SK-N-SH (cell line): ENCODE measurements around the gene MYL12A. TPM values are rescaled to one million over a fixed set of nuclear protein-coding genes. Genes with fewer than 3 reads are reported as not detected.
"Not testable (repeated sequence)": the region's sequence is repeated elsewhere in the genome, so short reads cannot be mapped to it uniquely, and the experiment has no call there.

Experiments
- CTCF ChIA-PET: fragments of 300-600, 350-600 bp; formaldehyde crosslinking; extraction: SDS; loops from one replicate; lab custom pipeline; 2021; lab: Yijun Ruan, JAX
- POLR2A ChIA-PET: fragments of 350-600 bp; sonication (Branson Sonifier 250); formaldehyde crosslinking; extraction: SDS; loops from one replicate; lab custom pipeline; 2020; ENCODE audit warnings: antibody characterized with exemption, inconsistent platforms; lab: Yijun Ruan, JAX
- DNase-seq: peaks from one replicate; pipeline ENCODE4 v3.0.0; 2012
- H2AFZ ChIP-seq: fragments of 200-600 bp; sonication (generic); 2 replicates; pipeline ENCODE4 v1.8.1; 2016; ENCODE audit warnings: antibody characterized with exemption, mild to moderate bottlenecking, low read depth
- H3F3A ChIP-seq: fragments of 200-600 bp; sonication (generic); replicated peaks from 2 replicates; pipeline ENCODE3; 2016; ENCODE audit warnings: antibody characterized with exemption, mild to moderate bottlenecking; ENCODE audit not compliant: insufficient read depth
- H3K27ac ChIP-seq, 2 experiments: fragments of 200-500 bp in 1 of 2; fragments of 200-600 bp in 1 of 2; sonication (Bioruptor generic) in 1 of 2; sonication (generic), shearing (Covaris generic) in 1 of 2; 2 replicates each; pipeline versions ENCODE4 v1.5.1 to v1.6.1; 2014 to 2016; ENCODE audit warnings: low read depth in 2 of 2, inconsistent platforms in 1 of 2, low read length in 1 of 2, mild to moderate bottlenecking in 1 of 2, mixed read lengths in 1 of 2
- H3K27me3 ChIP-seq: fragments of 200-600 bp; sonication (generic), shearing (Covaris generic); 2 replicates; pipeline ENCODE4 v1.6.1; 2016; ENCODE audit warnings: mixed run types; ENCODE audit not compliant: insufficient read depth
- H3K36me3 ChIP-seq, 2 experiments: fragments of 200-500 bp in 1 of 2; fragments of 200-600 bp in 1 of 2; sonication (Bioruptor generic) in 1 of 2; sonication (generic) in 1 of 2; replicated peaks in 1 of 2; 2 replicates each; pipeline versions ENCODE3 to v1.5.1; 2014 to 2016; ENCODE audit warnings: low read length in 1 of 2, mild to moderate bottlenecking in 1 of 2; ENCODE audit not compliant: insufficient read depth in 2 of 2, control insufficient read depth in 1 of 2
- H3K4me1 ChIP-seq, 2 experiments: fragments of 200-500 bp in 1 of 2; fragments of 200-600 bp in 1 of 2; sonication (Bioruptor generic) in 1 of 2; sonication (generic), shearing (Covaris generic) in 1 of 2; 2 replicates each; pipeline versions ENCODE4 v1.5.1 to v1.6.1; 2014 to 2016; ENCODE audit warnings: low read depth in 1 of 2, low read length in 1 of 2, mixed run types in 1 of 2; ENCODE audit not compliant: insufficient read depth in 2 of 2, control insufficient read depth in 1 of 2
- H3K4me2 ChIP-seq: fragments of 200-600 bp; sonication (generic), shearing (Covaris generic); 2 replicates; pipeline ENCODE4 v1.6.1; 2017; ENCODE audit warnings: mixed run types
- H3K4me3 ChIP-seq, 2 experiments: fragments of 200-500 bp in 1 of 2; fragments of 200-600 bp in 1 of 2; sonication (Bioruptor generic) in 1 of 2; sonication (generic), shearing (Covaris generic) in 1 of 2; 2 replicates each; pipeline versions ENCODE4 v1.5.1 to v1.8.1; 2014 to 2016; ENCODE audit warnings: low read depth in 2 of 2, inconsistent platforms in 1 of 2, low read length in 1 of 2, mild to moderate bottlenecking in 1 of 2, mixed read lengths in 1 of 2, moderate library complexity in 1 of 2
- H3K79me2 ChIP-seq: fragments of 200-600 bp; sonication (generic); 2 replicates; pipeline ENCODE4 v1.8.1; 2017; ENCODE audit warnings: mild to moderate bottlenecking; ENCODE audit not compliant: insufficient read depth
- H3K9ac ChIP-seq: fragments of 200-600 bp; sonication (generic); 2 replicates; pipeline ENCODE4 v1.6.1; 2017; ENCODE audit warnings: mixed run types
- H3K9me2 ChIP-seq: fragments of 200-600 bp; sonication (generic); 2 replicates; pipeline ENCODE4 v1.6.1; 2017; ENCODE audit warnings: mixed run types
- H3K9me3 ChIP-seq: fragments of 200-600 bp; sonication (generic); 2 replicates; pipeline ENCODE4 v1.6.1; 2017; ENCODE audit warnings: mixed run types, mild to moderate bottlenecking, moderate library complexity
- H4K20me1 ChIP-seq: fragments of 200-600 bp; sonication (generic); 2 replicates; pipeline ENCODE4 v1.6.1; 2017; ENCODE audit warnings: mild to moderate bottlenecking, mixed run types; ENCODE audit not compliant: insufficient read depth
- ELF1 ChIP-seq: IDR thresholded peaks from 2 replicates; pipeline ENCODE4 v1.4.0; 2012
- EZH2phosphoT487 ChIP-seq: fragments of 200-600 bp; sonication (generic); IDR thresholded peaks from 2 replicates; pipeline ENCODE4 v1.6.1; 2017; ENCODE audit warnings: low read depth, mixed run types, mild to moderate bottlenecking, antibody characterized with exemption, moderate library complexity, borderline replicate concordance
- FOXJ3 ChIP-seq: sonication (generic); formaldehyde crosslinking; IDR thresholded peaks from 2 replicates; pipeline ENCODE4 v1.5.1; 2020; ENCODE audit warnings: mild to moderate bottlenecking, missing genetic modification reagents
- FOXM1 ChIP-seq: IDR thresholded peaks from 2 replicates; pipeline ENCODE4 v1.4.0; 2012; ENCODE audit warnings: low read depth, mild to moderate bottlenecking
- MXI1 ChIP-seq: IDR thresholded peaks from 2 replicates; pipeline ENCODE4 v1.6.1; 2012; ENCODE audit warnings: mild to moderate bottlenecking, low read depth, low read length, improper control_type of control experiment
- SIN3A ChIP-seq: IDR thresholded peaks from 2 replicates; pipeline ENCODE4 v1.6.1; 2012; ENCODE audit warnings: low read depth, mild to moderate bottlenecking, low read length, moderate library complexity, borderline replicate concordance
- TAF1 ChIP-seq: IDR thresholded peaks from 2 replicates; pipeline ENCODE4 v1.6.1; 2012; ENCODE audit warnings: low read depth, mild to moderate bottlenecking, low read length, moderate library complexity, borderline replicate concordance
- TCF12 ChIP-seq: IDR thresholded peaks from 2 replicates; pipeline ENCODE4 v1.4.0; 2012
- TEAD4 ChIP-seq: IDR thresholded peaks from 2 replicates; pipeline ENCODE4 v1.4.0; 2012; ENCODE audit warnings: mild to moderate bottlenecking, borderline replicate concordance; ENCODE audit not compliant: insufficient read depth
- YY1 ChIP-seq: IDR thresholded peaks from 2 replicates; pipeline ENCODE4 v1.4.0; 2012; ENCODE audit warnings: low read depth, mild to moderate bottlenecking
- WGBS: methylation state at CpG from one replicate; pipeline ENCODE4 v1.1.6; 2017; ENCODE audit warnings: low lambda C conversion rate; 5-methylcytosine and 5-hydroxymethylcytosine counted together
- polyA plus RNA-seq, 3 experiments: library from polyadenylated mRNA; depleted of rRNA; stranded (reverse); fragments of >200 nt; gene quantifications; 2 replicates each; pipeline ENCODE4 v1.2.3, GENCODE V29; 2012
- TF ChIP-seq, protein P1 (sequence below): IDR thresholded peaks from 2 replicates; pipeline ENCODE4 v1.6.1; 2012; ENCODE audit warnings: mild to moderate bottlenecking, low read depth, low read length, moderate library complexity
- TF ChIP-seq, protein P2 (sequence below): fragments of 150-350 bp; IDR thresholded peaks from 2 replicates; pipeline ENCODE4 v1.6.1; 2017; ENCODE audit warnings: antibody characterized with exemption, low read length, low read depth, borderline replicate concordance

Gene MYL12A
- polyA plus RNA-seq, 1 of the 3 experiments (the other 2 are of a cell fraction) = 448 TPM

GRCh38 chr18:3247240-3248061 is at the start of gene MYL12A (continued):
- TF ChIP-seq, protein P1, sequence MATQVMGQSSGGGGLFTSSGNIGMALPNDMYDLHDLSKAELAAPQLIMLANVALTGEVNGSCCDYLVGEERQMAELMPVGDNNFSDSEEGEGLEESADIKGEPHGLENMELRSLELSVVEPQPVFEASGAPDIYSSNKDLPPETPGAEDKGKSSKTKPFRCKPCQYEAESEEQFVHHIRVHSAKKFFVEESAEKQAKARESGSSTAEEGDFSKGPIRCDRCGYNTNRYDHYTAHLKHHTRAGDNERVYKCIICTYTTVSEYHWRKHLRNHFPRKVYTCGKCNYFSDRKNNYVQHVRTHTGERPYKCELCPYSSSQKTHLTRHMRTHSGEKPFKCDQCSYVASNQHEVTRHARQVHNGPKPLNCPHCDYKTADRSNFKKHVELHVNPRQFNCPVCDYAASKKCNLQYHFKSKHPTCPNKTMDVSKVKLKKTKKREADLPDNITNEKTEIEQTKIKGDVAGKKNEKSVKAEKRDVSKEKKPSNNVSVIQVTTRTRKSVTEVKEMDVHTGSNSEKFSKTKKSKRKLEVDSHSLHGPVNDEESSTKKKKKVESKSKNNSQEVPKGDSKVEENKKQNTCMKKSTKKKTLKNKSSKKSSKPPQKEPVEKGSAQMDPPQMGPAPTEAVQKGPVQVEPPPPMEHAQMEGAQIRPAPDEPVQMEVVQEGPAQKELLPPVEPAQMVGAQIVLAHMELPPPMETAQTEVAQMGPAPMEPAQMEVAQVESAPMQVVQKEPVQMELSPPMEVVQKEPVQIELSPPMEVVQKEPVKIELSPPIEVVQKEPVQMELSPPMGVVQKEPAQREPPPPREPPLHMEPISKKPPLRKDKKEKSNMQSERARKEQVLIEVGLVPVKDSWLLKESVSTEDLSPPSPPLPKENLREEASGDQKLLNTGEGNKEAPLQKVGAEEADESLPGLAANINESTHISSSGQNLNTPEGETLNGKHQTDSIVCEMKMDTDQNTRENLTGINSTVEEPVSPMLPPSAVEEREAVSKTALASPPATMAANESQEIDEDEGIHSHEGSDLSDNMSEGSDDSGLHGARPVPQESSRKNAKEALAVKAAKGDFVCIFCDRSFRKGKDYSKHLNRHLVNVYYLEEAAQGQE = peak; percentile 55; the same call in 1 of the 2 replicates
- TF ChIP-seq ELF1 (peak; percentile 86), FOXJ3 (CRISPR knock-in tag) (no peak), MXI1 (peak; percentile 16; the same call in 1 of the 2 replicates), FOXM1 (no peak), EZH2phosphoT487 (no peak), YY1 (0 out of 2 replicates have a peak, but pooled peaks have one; percentile 44), TAF1 (peak; percentile 97), TEAD4 (peak; percentile 65; the same call in 1 of the 2 replicates), TCF12 (no peak), SIN3A (peak; percentile 80; the same call in 1 of the 2 replicates)
- TF ChIP-seq, protein P2, sequence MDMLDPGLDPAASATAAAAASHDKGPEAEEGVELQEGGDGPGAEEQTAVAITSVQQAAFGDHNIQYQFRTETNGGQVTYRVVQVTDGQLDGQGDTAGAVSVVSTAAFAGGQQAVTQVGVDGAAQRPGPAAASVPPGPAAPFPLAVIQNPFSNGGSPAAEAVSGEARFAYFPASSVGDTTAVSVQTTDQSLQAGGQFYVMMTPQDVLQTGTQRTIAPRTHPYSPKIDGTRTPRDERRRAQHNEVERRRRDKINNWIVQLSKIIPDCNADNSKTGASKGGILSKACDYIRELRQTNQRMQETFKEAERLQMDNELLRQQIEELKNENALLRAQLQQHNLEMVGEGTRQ = peak; percentile 88

GRCh38 chr18:3198260-3198860 is 49.2 kb upstream of the MYL12A start:
- H3K9me2 ChIP-seq, H3K4me2 ChIP-seq, H3K4me1 ChIP-seq, H3K36me3 ChIP-seq, H3F3A ChIP-seq, H2AFZ ChIP-seq, POLR2A ChIA-PET, H3K4me3 ChIP-seq, CTCF ChIA-PET, H3K27me3 ChIP-seq, DNase-seq, H3K27ac ChIP-seq, H4K20me1 ChIP-seq, H3K9ac ChIP-seq, H3K79me2 ChIP-seq: not testable (repeated sequence)
- H3K9me3 ChIP-seq = peaks cover 13% of the 10 kb centered on the region
- 78% methylated on average over 11 of the region's 11 CpGs for WGBS
